Loucy (cell line): ENCODE data around the gene MYCBPAP.

ENCODE experiments used
- CTCF ChIP-seq: fragments of 200-600 bp; sonication (generic); conservative IDR thresholded peaks from 2 replicates; pipeline ENCODE4 v1.5.1; 2014; ENCODE audit warnings: mild to moderate bottlenecking, antibody characterized with exemption, low read length
- EZH2phosphoT487 ChIP-seq: fragments of 200-600 bp; IDR thresholded peaks from 2 replicates; pipeline ENCODE4 v1.6.1; 2018; ENCODE audit warnings: antibody characterized with exemption, mild to moderate bottlenecking, moderate library complexity, borderline replicate concordance

GRCh38 chr17:50470426-50470825 lies 37.8 kb upstream of the MYCBPAP start:
- TF ChIP-seq CTCF (no peak), EZH2phosphoT487 (no peak)
